PFSK-1 (cell line): ENCODE data around the gene BNC2.

Experiments
- FOXP2 ChIP-seq: optimal IDR thresholded peaks from 2 replicates; pipeline ENCODE3; 2011; ENCODE audit warnings: borderline replicate concordance, control low read depth, inconsistent platforms; ENCODE audit not compliant: insufficient read depth; ENCODE audit errors: extremely low read length, extremely low read depth
- POLR2AphosphoS5 ChIP-seq: IDR thresholded peaks from 2 replicates; pipeline ENCODE4 v1.6.1; 2012; ENCODE audit warnings: low read depth, mild to moderate bottlenecking, control low read depth, low read length, moderate library complexity
- SIN3A ChIP-seq: IDR thresholded peaks from 2 replicates; pipeline ENCODE4 v1.6.1; 2012; ENCODE audit warnings: mild to moderate bottlenecking, low read length, moderate library complexity, borderline replicate concordance; ENCODE audit not compliant: insufficient read depth
- TAF1 ChIP-seq: IDR thresholded peaks from 2 replicates; pipeline ENCODE4 v1.6.1; 2012; ENCODE audit warnings: low read length, control low read depth, borderline replicate concordance; ENCODE audit not compliant: insufficient read depth
- TF ChIP-seq, protein P1 (sequence below), 2 experiments: IDR thresholded peaks; 2 replicates each; pipeline versions ENCODE4 v1.6.1 to v1.8.0; 2011 to 2012; ENCODE audit warnings: low read depth in 2 of 2, low read length in 2 of 2, control low read depth in 1 of 2, inconsistent platforms in 1 of 2, mild to moderate bottlenecking in 1 of 2, moderate library complexity in 1 of 2; ENCODE audit not compliant: insufficient read depth in 1 of 2

Gene BNC2

DNA sequence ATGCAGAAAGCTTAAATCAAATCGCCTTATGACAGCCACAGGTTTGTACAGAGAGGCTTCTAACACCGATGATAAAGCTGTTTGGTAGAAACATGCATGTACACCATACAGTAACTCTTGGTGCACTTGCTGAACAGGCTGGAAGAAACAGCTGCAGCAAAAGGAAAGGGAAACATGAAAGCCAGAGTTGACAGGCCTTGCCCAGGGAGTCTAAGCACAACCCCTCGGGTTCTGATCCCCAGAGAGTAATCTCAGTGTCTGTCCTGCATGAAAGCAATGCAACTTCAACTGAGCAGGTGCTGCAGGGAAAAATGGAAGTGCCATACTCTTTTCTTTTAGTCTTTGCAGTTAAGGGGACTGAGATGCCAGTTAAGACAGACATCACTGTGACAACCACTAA, 419.9 kb downstream of the BNC2 start:
- TF ChIP-seq SIN3A: no peak
- no peak for TF ChIP-seq FOXP2
- no peak for TF ChIP-seq POLR2AphosphoS5
- no peak for TF ChIP-seq TAF1
- TF ChIP-seq, protein P1, sequence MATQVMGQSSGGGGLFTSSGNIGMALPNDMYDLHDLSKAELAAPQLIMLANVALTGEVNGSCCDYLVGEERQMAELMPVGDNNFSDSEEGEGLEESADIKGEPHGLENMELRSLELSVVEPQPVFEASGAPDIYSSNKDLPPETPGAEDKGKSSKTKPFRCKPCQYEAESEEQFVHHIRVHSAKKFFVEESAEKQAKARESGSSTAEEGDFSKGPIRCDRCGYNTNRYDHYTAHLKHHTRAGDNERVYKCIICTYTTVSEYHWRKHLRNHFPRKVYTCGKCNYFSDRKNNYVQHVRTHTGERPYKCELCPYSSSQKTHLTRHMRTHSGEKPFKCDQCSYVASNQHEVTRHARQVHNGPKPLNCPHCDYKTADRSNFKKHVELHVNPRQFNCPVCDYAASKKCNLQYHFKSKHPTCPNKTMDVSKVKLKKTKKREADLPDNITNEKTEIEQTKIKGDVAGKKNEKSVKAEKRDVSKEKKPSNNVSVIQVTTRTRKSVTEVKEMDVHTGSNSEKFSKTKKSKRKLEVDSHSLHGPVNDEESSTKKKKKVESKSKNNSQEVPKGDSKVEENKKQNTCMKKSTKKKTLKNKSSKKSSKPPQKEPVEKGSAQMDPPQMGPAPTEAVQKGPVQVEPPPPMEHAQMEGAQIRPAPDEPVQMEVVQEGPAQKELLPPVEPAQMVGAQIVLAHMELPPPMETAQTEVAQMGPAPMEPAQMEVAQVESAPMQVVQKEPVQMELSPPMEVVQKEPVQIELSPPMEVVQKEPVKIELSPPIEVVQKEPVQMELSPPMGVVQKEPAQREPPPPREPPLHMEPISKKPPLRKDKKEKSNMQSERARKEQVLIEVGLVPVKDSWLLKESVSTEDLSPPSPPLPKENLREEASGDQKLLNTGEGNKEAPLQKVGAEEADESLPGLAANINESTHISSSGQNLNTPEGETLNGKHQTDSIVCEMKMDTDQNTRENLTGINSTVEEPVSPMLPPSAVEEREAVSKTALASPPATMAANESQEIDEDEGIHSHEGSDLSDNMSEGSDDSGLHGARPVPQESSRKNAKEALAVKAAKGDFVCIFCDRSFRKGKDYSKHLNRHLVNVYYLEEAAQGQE (IDR thresholded peaks at IDR 0.05; ENCODE audit: insufficient read depth in 1 of 2, low read depth in 2 of 2, low read length in 2 of 2): no peak

DNA sequence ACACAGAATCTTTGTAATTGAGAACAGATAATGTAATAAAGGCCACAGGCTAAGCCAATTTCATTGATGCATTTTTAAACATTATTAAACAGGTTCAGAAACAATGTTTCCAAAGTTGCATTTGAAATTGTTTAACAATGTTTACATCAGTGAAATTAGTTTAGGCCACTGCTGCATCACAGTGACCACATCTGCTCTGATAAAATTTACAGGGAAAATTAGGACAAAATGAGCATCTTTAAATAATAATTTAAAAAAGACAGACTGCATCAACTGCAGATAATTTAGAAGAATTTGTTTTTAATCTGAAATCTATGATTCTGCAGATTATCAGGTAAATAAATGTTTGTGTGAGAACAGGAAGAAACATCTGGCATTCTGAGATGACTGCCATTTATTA, 420.4 kb downstream of the BNC2 start:
- TF ChIP-seq TAF1: no peak
- TF ChIP-seq SIN3A: no peak
- TF ChIP-seq FOXP2: no peak
- TF ChIP-seq POLR2AphosphoS5: no peak
- TF ChIP-seq, protein P1 (IDR thresholded peaks at IDR 0.05; ENCODE audit: insufficient read depth in 1 of 2, low read depth in 2 of 2, low read length in 2 of 2): no peak

DNA sequence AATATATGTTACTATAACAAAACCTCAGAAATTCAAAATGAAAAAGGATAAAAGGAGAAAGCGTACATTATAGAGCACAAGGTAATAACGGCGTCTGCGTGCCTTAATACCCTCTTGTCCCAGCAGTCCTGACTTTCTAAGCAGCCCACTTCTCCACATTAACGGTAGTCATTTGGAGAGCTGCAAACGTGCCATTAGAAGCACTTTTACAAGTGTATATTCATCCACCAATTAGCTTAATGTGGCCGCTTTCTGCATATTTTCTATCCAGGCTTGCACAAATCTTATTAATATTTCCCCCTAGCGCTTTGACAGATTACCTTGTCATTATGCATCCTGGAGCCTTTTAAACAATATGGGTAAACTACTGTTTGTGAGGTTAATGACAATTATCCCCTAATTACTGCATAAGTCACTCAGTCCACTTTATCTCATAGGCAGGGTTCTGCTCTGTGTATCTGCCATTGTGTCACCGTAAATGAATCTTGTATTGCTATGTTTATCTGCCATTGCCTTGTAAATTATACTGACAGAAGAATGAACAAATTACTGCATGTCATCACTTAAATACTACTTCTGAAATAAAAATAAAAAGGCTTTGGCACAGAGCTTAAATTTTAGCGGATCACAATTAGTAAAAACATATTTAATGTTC, 421.3 kb downstream of the BNC2 start:
- TF ChIP-seq SIN3A (no peak), TAF1 (no peak)

DNA sequence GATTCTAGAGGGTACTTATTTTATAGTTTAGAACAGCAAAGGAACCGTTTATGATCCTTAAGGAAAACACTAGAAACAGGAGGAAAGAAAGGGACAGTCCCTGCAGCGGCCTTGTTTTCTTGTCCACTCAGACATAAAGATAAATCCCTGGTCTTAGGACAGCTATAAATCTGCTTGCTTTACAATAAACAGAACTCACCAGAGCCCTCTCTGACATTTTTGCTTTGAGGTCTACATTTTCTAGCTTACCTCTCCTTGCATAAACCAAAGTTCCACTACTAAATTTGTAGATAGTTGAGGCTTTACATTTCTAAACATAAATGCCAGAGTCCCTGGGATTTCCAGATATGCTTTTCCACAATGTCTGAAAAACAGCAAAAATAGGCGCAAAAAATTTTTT, 422.5 kb downstream of the BNC2 start:
- TF ChIP-seq FOXP2 (no peak), POLR2AphosphoS5 (no peak), TAF1 (no peak), SIN3A (no peak)

DNA sequence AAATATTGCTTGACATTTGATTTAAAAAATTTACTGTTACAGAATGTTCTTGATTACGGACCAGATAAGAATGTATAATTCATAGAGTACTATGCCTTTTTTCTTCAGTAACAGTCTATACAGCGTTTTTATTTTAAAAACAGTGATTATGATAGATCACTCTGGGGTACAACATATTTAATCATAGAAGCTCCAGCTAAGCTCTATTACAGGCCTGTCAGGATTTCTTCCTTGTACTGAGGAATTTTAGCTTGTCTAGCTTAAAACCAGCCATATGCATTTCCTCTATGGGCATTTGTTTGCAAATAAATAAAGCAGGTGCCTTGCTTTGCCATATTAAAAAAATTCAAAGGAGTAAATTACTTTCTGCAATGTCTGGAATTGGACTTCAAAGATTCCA, 423.8 kb downstream of the BNC2 start:
- TF ChIP-seq SIN3A: no peak
- TF ChIP-seq TAF1: no peak
- TF ChIP-seq FOXP2: no peak
- no peak for TF ChIP-seq POLR2AphosphoS5
- TF ChIP-seq, protein P1 (IDR thresholded peaks at IDR 0.05; ENCODE audit: insufficient read depth in 1 of 2, low read depth in 2 of 2, low read length in 2 of 2): no peak

DNA sequence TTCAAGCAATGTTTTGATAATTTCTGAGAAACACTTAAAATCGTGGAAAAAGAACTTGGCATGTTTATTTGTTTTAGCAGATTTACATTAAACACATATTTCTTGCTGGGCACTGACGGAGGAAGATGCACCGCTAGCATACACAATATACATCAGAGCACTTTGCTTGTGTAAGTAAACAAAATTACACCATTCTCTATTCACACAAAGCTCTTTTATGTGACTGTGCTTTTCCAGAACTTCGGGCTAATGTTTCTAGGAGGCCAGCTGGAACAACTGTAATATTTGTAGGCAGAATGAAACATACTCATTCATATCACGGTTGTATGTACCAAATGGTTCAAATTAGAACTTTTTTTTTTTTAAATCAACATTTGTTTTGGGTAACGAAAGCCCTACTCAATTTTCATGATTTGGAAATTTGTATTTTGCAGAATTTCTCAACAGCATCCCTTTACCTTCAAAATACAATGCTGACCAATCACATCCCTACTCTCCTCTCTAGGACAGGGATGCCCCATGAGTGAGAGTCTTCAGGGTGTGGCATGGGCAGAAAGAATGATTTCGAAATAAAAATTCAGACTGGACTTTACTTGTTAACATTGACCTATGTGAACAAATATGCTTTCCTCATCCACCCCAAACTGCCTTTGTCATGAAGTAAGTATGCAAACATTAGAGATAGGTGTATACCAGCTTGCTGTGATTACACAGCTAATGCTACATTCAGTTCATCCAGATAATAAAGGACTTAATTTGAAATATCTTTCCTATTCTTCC, 425.1 kb downstream of the BNC2 start:
- no peak for TF ChIP-seq FOXP2
- no peak for TF ChIP-seq SIN3A
- TF ChIP-seq TAF1: no peak
- TF ChIP-seq POLR2AphosphoS5: no peak
- TF ChIP-seq, protein P1 (IDR thresholded peaks at IDR 0.05; ENCODE audit: insufficient read depth in 1 of 2, low read depth in 2 of 2, low read length in 2 of 2): no peak
